DOHH2 (cell line): Measurements from ENCODE around the gene MRC2.

Experiments
- H3F3A ChIP-seq: fragments of 200-600 bp; sonication (generic), shearing (Covaris generic); 2 replicates; pipeline ENCODE4 v1.6.0; 2016; ENCODE audit warnings: antibody characterized with exemption, mild to moderate bottlenecking; ENCODE audit not compliant: control insufficient read depth, insufficient read depth
- H3K27ac ChIP-seq: fragments of 200-600 bp; sonication (generic); 2 replicates; pipeline ENCODE4 v1.5.1; 2014; ENCODE audit warnings: low read depth, mild to moderate bottlenecking, low read length, moderate library complexity
- H3K27me3 ChIP-seq: fragments of 200-600 bp; sonication (generic); 2 replicates; pipeline ENCODE4 v1.6.1; 2014; ENCODE audit warnings: mild to moderate bottlenecking, low read length, mixed read lengths; ENCODE audit not compliant: control insufficient read depth
- H3K36me3 ChIP-seq: fragments of 200-600 bp; sonication (generic); 2 replicates; pipeline ENCODE4 v1.6.1; 2014; ENCODE audit warnings: mild to moderate bottlenecking, low read length, moderate library complexity, mixed read lengths; ENCODE audit not compliant: control insufficient read depth
- H3K4me1 ChIP-seq: fragments of 200-600 bp; sonication (generic); 2 replicates; pipeline ENCODE4 v1.6.1; 2014; ENCODE audit warnings: mild to moderate bottlenecking, low read length, mixed read lengths; ENCODE audit not compliant: control insufficient read depth
- H3K4me2 ChIP-seq: fragments of 200-600 bp; sonication (generic); 2 replicates; pipeline ENCODE4 v1.6.0; 2014; ENCODE audit warnings: mild to moderate bottlenecking, low read length, moderate library complexity
- H3K4me3 ChIP-seq: fragments of 200-600 bp; sonication (generic); 2 replicates; pipeline ENCODE4 v1.5.1; 2014; ENCODE audit warnings: mild to moderate bottlenecking, low read length, mixed read lengths
- H3K79me2 ChIP-seq: fragments of 200-600 bp; sonication (generic); 2 replicates; pipeline ENCODE4 v1.6.1; 2014; ENCODE audit warnings: mild to moderate bottlenecking, low read length, mixed read lengths; ENCODE audit not compliant: control insufficient read depth
- H3K9me2 ChIP-seq: fragments of 200-600 bp; sonication (generic); replicated peaks from 2 replicates; pipeline ENCODE4 v1.6.1; 2014; ENCODE audit warnings: mild to moderate bottlenecking, low read length, mixed read lengths; ENCODE audit not compliant: control insufficient read depth
- H3K9me3 ChIP-seq: fragments of 200-600 bp; sonication (generic); 2 replicates; pipeline ENCODE4 v1.6.1; 2014; ENCODE audit warnings: antibody characterized with exemption, low read length, mixed read lengths; ENCODE audit not compliant: control insufficient read depth, insufficient read depth
- H4K20me1 ChIP-seq: fragments of 200-600 bp; sonication (generic); 2 replicates; pipeline ENCODE4 v1.6.0; 2014; ENCODE audit warnings: low read depth, mild to moderate bottlenecking, antibody characterized with exemption, low read length, moderate library complexity; ENCODE audit not compliant: control insufficient read depth, insufficient read depth
- EZH2phosphoT487 ChIP-seq: fragments of 200-600 bp; sonication (generic); IDR thresholded peaks from 2 replicates; pipeline ENCODE4 v1.6.1; 2017; ENCODE audit warnings: borderline replicate concordance, mild to moderate bottlenecking, antibody characterized with exemption, low read length, moderate library complexity, mixed read lengths
- TF ChIP-seq, protein P1 (sequence below): fragments of 200-600 bp; sonication (generic); IDR thresholded peaks from one replicate; pipeline ENCODE4 v1.5.1; 2014; ENCODE audit warnings: antibody characterized with exemption, mild to moderate bottlenecking, low read depth, low read length; ENCODE audit not compliant: poor library complexity, severe bottlenecking

Gene MRC2

DNA sequence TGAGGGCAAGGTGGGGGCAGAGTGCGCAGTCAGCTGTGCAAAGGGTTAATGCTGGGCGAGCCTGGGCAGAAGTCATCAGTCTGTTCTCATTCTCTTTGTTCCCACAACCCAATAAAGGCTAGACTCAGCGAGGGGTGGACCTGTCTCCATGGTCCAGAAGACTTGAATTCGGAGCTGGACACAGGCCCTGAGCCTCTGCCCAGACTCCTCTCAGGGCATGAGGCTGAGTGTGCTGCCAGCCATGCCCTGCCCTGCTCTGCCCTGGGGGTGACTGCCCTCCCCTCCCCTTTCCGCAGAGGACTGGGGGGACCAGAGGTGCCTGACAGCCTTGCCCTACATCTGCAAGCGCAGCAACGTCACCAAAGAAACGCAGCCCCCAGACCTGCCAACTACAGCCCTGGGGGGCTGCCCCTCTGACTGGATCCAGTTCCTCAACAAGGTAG lies 54.5 kb downstream of the MRC2 start:
- Histone ChIP-seq H3F3A (no peaks in the 10 kb centered on the region), H3K9me2 (no peaks in the 10 kb centered on the region), H3K4me2 (no peak overlapping the region), H4K20me1 (no peaks in the 10 kb centered on the region), H3K79me2 (no peaks in the 10 kb centered on the region), H3K27ac (no peak overlapping the region), H3K36me3 (no peaks in the 10 kb centered on the region), H3K27me3 (no peaks in the 10 kb centered on the region), H3K4me1 (no peaks in the 10 kb centered on the region), H3K9me3 (no peaks in the 10 kb centered on the region), H3K4me3 (no peak overlapping the region)
- TF ChIP-seq, protein P1, sequence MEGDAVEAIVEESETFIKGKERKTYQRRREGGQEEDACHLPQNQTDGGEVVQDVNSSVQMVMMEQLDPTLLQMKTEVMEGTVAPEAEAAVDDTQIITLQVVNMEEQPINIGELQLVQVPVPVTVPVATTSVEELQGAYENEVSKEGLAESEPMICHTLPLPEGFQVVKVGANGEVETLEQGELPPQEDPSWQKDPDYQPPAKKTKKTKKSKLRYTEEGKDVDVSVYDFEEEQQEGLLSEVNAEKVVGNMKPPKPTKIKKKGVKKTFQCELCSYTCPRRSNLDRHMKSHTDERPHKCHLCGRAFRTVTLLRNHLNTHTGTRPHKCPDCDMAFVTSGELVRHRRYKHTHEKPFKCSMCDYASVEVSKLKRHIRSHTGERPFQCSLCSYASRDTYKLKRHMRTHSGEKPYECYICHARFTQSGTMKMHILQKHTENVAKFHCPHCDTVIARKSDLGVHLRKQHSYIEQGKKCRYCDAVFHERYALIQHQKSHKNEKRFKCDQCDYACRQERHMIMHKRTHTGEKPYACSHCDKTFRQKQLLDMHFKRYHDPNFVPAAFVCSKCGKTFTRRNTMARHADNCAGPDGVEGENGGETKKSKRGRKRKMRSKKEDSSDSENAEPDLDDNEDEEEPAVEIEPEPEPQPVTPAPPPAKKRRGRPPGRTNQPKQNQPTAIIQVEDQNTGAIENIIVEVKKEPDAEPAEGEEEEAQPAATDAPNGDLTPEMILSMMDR = no peak
- no peak for TF ChIP-seq EZH2phosphoT487

DNA sequence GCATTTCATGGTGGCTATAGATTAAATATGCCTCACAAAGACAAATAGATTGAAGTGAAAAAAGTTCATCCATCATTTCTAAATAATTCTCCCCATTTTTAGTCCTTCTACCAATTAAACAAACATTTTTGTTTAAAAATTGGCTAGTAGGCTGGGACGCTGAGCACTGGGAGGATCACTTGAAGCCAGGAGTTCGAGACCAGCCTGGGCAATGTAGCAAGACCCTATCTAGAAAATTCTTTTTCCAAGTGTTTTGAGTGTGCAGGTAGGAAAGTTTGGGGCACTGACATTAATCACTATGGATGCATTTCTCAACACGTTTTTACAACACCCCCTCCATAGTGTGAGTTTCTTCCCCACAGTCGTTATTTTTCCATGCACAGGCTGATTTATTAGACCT lies 56.7 kb downstream of the MRC2 start:
- Histone ChIP-seq H3K27ac (no peak overlapping the region), H3K9me3 (no peaks in the 10 kb centered on the region), H3K36me3 (no peaks in the 10 kb centered on the region), H3K4me1 (no peaks in the 10 kb centered on the region), H3K79me2 (no peaks in the 10 kb centered on the region), H3F3A (no peaks in the 10 kb centered on the region), H3K4me3 (no peak overlapping the region), H3K9me2 (no peaks in the 10 kb centered on the region), H4K20me1 (no peaks in the 10 kb centered on the region), H3K4me2 (no peak overlapping the region), H3K27me3 (no peaks in the 10 kb centered on the region)
- TF ChIP-seq EZH2phosphoT487 = no peak
- TF ChIP-seq, protein P1 = no peak

DNA sequence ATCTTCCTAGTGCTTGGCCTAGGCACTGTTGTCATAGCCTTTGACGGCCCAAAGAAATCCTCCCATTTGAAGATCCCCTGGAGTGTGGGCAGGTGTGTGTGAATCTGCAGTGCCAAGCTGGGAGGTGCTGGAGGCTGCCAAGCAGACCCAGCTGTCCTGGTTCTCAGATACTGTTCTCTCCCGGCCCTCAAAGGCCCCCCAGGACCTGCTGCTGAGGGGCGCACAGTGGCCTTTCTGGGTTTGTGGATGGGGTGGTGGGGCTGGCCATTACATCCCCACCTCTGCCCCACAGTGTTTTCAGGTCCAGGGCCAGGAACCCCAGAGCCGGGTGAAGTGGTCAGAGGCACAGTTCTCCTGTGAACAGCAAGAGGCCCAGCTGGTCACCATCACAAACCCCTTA lies 60.5 kb downstream of the MRC2 start:
- TF ChIP-seq, protein P1 = no peak
- TF ChIP-seq EZH2phosphoT487 = no peak
- Histone ChIP-seq H3K9me2 (no peaks in the 10 kb centered on the region), H3K27me3 (no peaks in the 10 kb centered on the region), H3K36me3 (no peaks in the 10 kb centered on the region), H3K4me1 (no peaks in the 10 kb centered on the region), H3K4me3 (no peak overlapping the region), H3F3A (no peaks in the 10 kb centered on the region), H3K79me2 (no peaks in the 10 kb centered on the region), H4K20me1 (no peaks in the 10 kb centered on the region), H3K27ac (no peak overlapping the region), H3K9me3 (no peaks in the 10 kb centered on the region), H3K4me2 (no peak overlapping the region)
